ENCODE measurements around the gene FZD8. TPM values are rescaled to one million over a fixed set of nuclear protein-coding genes. Genes with fewer than 3 reads are reported as not detected.

Gene FZD8
- total RNA-seq, 2 experiments from 2014 or later = 0.15 to 0.22 TPM

DNA sequence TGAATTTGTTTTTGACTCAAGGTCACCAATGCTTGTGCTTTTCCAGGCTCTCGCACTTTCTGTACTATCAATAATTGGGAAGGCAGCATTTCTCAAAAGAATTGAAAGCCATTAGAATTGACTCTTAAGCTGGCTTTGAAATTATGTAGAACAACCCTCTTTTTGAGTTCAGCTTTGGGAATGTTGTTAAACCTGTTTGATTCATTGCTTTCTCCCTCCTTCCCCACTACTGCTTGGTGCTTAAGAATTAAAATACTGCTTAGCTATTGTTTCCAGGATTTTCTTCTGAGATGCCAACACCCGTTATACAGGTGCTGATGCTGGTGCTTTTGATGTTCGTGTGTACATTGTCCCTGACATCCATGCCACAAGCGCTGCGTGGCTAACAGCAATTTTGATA is 15.5 kb upstream of the FZD8 start:
- DNase-seq = no peak
- H3K36me3 Mint-ChIP-seq (ENCODE audit: low read depth) = no peaks in the 10 kb centered on the region
- H3K9me3 Mint-ChIP-seq = peaks cover 3% of the 10 kb centered on the region
- no peak overlapping the region for H3K27ac Mint-ChIP-seq
- H3K4me1 Mint-ChIP-seq = no peaks in the 10 kb centered on the region
- H3K27me3 Mint-ChIP-seq = peaks cover 7% of the 10 kb centered on the region
- ChIA-PET CTCF (interaction anchor here (1.1 kb wide), 1 partner anchor 12 kb away, joined by 3 read pairs; no protein-coding TSS in a partner anchor), POLR2A (no interaction called here)
- H3K4me3 Mint-ChIP-seq = no peak overlapping the region

DNA sequence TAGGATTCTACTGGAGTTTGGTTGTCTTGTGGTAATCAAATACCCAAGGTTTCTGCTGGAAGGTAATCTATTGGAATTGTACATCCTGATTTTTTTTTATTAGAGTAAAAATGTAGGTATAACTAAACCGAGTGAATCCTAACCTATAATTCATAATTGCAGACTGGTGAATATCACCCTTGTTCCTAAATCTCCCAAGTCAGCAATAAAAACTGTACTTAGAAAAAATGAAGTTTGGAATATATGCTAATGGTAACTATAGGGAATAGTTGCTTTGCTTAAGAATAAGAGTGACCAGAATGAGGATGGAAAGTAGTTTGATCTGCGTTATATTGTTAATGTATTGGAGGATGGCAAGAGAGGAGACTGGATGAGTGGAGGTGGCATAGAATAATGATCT is 10.7 kb upstream of the FZD8 start:
- Mint-ChIP-seq H3K4me3 (no peak overlapping the region), H3K4me1 (no peaks in the 10 kb centered on the region), H3K27me3 (peaks cover 3% of the 10 kb centered on the region), H3K9me3 (no peaks in the 10 kb centered on the region), H3K27ac (no peak overlapping the region), H3K36me3 (ENCODE audit: low read depth) (no peaks in the 10 kb centered on the region)
- no peak for DNase-seq
- ChIA-PET CTCF (no interaction called here), POLR2A (no interaction called here)

DNA sequence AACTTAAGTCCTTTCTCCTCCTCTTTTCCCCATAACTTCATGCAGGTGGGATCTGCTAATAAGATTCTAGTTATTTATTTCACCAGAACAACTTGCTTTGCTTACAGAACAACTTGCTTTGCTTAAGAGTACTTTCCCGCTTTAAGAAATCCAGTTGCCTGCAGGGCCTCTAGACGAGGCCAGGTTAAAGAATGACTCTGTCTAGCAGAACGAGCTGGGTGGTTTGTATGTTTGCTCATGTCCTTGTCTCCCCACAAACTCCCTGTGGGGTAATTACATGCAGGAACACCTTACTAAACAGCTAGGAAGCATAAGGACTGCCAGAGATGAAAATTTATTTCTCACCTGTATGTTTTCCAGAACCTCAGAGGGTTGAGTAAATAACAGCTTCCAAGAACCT is 8.8 kb upstream of the FZD8 start:
- DNase-seq = no peak
- H3K27me3 Mint-ChIP-seq = peaks cover 5% of the 10 kb centered on the region
- H3K4me3 Mint-ChIP-seq = no peak overlapping the region
- POLR2A ChIA-PET = no interaction called here
- H3K27ac Mint-ChIP-seq = no peak overlapping the region
- H3K9me3 Mint-ChIP-seq = no peaks in the 10 kb centered on the region
- no peaks in the 10 kb centered on the region for H3K4me1 Mint-ChIP-seq
- no peaks in the 10 kb centered on the region for H3K36me3 Mint-ChIP-seq (ENCODE audit: low read depth)
- CTCF ChIA-PET = interaction anchor here (0.7 kb wide), 1 partner anchor 15 kb away, joined by 3 read pairs; no protein-coding TSS in a partner anchor

DNA sequence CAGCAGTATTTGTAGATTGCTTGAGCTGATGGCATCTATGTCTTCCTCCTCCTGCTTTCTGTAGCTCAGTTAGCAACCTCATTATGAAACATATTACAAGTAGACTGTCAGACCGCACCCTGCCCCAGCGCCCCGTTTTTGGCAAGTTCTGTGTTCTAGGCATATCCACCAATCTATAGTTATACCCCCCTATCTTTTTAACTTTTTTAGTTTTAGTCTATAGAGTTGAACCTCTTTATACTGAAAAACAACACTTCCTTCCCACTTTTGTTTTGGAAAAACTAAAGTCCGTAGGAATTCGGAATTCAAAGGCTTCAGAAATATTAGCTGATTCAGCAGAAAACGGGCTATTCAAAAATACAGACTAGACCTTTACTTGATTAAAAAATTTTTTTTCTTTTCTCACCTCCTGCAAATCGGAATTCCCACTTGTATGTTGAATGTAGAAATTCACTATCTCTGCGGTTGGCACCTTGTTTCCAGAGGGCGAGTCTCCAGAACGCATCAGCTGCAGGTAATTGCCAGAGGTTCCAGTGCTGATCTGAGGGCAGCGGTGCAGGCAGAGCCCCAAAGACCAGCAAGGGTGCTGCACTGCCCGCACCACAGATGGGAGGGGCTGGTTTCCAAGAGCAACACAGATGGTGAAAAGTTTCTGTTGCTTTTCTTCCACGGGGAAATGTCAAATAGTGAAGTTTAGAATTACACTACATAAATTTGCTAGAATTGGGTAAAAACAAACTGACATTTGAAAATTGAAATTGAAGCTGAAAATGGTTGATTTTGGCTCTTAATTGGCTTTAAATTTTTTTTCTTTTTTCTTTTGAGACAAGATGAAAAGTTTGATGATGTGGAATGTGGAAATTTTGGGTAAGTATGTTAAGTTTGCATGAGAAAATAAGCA is 2.2 kb upstream of the FZD8 start:
- no peak for DNase-seq
- no peaks in the 10 kb centered on the region for H3K36me3 Mint-ChIP-seq (ENCODE audit: low read depth)
- no peaks in the 10 kb centered on the region for H3K9me3 Mint-ChIP-seq
- H3K27me3 Mint-ChIP-seq = peaks cover 52% of the 10 kb centered on the region
- peak overlapping the region; percentile 55 for H3K4me3 Mint-ChIP-seq
- peaks cover 25% of the 10 kb centered on the region for H3K4me1 Mint-ChIP-seq
- CTCF ChIA-PET = no interaction called here
- POLR2A ChIA-PET = no interaction called here
- H3K27ac Mint-ChIP-seq = no peak overlapping the region

DNA sequence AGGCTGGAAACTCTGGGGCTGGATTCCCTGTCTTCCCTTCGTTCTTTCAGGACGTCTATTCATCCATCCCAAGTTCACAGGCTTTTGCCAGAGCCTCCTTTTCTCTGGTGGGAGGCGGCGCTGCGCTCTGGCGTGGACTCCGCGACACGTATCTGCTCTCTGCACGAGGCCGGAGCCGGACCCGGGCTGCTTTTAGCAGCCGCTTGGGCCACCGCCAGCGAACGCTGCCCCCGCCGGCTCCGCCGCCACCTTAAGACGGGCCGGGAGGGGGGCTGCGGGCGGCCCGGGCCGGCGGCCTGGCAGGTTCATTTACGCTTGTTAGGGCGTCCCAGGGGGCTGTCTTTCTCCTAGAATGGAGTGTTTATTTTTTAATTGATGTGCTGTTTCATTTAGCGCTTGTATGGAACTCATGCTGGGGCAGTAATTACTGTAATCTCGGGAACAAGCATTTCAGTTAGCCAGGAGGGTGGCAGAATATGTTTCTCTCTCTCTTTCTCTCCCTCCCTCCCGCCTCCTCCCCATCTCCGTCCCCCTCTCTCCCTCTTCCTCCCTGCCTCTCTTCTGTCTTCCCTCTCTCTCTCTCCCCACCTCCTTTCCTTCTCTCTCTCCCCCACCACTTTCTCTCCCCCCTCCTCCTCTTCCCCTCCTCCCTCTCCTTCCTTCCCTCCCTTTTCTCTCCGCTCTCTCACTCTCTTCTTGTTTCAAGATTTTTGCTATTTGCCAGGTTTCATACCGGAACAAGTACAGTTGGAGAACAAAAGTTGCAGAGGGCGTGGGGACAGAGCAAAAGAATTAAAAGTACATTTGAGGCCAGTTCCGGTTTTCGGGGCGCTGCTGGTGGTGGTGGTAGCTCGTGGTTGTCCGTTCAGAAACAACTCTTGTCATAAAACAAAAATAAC is 1.3 kb upstream of the FZD8 start:
- Mint-ChIP-seq H3K27ac (no peak overlapping the region), H3K27me3 (peaks cover 56% of the 10 kb centered on the region), H3K36me3 (ENCODE audit: low read depth) (no peaks in the 10 kb centered on the region), H3K9me3 (no peaks in the 10 kb centered on the region), H3K4me1 (peaks cover 25% of the 10 kb centered on the region), H3K4me3 (peak overlapping the region; percentile 74)
- DNase-seq = no peak
- ChIA-PET CTCF (no interaction called here), POLR2A (no interaction called here)

DNA sequence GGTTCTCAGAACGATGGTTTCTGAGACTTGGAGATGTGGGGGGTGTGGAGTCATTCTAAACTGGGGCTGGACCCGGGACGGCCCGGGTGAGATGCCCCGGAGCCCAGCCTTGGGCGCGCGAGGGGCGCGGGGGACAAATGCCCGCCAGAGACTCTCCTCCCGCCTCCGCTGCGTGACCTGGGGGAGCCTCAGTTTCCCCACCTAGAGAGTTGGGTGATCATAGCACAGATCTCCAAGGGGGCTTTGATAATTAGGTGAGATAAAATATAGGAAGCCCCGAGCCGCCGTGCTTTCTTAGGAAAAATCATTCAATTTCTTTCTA is 658 bp upstream of the FZD8 start:
- POLR2A ChIA-PET = no interaction called here
- no peak for DNase-seq
- H3K4me1 Mint-ChIP-seq = peaks cover 25% of the 10 kb centered on the region
- H3K36me3 Mint-ChIP-seq (ENCODE audit: low read depth) = no peaks in the 10 kb centered on the region
- no peak overlapping the region for H3K27ac Mint-ChIP-seq
- peak overlapping the region; percentile 74 for H3K4me3 Mint-ChIP-seq
- peaks cover 63% of the 10 kb centered on the region for H3K27me3 Mint-ChIP-seq
- no peaks in the 10 kb centered on the region for H3K9me3 Mint-ChIP-seq
- CTCF ChIA-PET = no interaction called here

DNA sequence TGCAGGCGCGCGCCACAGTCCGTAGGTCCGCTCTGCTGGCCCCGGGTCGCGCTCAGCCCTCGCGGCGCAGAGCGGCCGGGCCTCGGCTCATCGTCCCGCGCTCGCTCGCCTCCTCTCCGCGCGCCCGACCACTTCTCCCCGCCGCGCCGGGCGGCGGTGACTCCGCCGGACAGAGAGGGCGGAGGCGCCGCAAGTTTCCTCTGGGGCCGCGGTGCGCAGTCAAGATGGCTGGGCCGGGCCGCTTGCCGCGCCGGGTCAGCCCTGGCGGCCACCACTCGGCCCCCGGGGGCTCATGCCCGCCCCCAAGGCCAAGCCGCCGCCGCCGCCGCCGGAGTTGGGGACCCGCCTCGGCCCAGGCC is 441 bp downstream of the FZD8 start:
- H3K4me1 Mint-ChIP-seq = peaks cover 25% of the 10 kb centered on the region
- H3K4me3 Mint-ChIP-seq = no peak overlapping the region
- no peaks in the 10 kb centered on the region for H3K9me3 Mint-ChIP-seq
- ChIA-PET CTCF (no interaction called here), POLR2A (no interaction called here)
- H3K27ac Mint-ChIP-seq = no peak overlapping the region
- H3K27me3 Mint-ChIP-seq = peaks cover 72% of the 10 kb centered on the region
- no peaks in the 10 kb centered on the region for H3K36me3 Mint-ChIP-seq (ENCODE audit: low read depth)
- no peak for DNase-seq

DNA sequence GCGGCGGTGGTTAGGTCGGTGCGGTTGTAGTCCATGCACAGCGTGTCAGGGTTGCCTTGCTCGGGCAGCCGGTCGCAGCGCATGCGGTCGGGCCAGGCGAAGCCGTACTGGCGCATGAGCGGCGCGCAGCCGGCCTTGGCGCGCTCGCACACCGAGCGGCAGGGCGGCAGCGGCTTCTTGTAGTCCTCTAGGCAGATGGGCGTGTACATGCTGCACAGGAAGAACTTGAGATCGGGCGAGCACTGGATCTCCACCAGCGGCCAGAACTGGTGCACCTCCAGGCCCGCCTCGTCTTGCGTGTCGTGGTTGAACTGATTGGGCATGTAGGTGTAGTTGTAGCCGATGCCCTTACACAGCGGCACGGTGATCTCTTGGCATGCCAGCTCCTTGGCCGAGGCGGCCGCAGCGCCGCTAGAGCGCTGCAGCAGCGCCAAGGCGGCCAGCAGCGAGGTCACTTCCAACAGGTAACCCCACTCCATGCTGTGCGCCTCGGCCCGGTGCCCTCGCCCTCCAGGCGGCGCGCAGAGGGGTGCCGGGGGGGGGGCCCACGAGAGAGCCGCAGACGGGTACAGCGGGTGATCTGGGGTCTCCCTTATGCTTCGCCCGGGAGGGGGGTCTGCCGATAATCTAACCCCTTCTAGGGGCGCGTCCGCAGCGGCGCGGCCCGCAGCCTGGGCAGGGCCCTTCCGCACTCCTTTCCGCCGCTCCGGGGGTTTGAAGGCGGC is 983 bp downstream of the FZD8 start:
- no peaks in the 10 kb centered on the region for H3K36me3 Mint-ChIP-seq (ENCODE audit: low read depth)
- POLR2A ChIA-PET = no interaction called here
- no peak overlapping the region for H3K27ac Mint-ChIP-seq
- peaks cover 74% of the 10 kb centered on the region for H3K27me3 Mint-ChIP-seq
- peaks cover 25% of the 10 kb centered on the region for H3K4me1 Mint-ChIP-seq
- H3K9me3 Mint-ChIP-seq = no peaks in the 10 kb centered on the region
- peak overlapping the region; percentile 71 for H3K4me3 Mint-ChIP-seq
- CTCF ChIA-PET = no interaction called here
- peak; percentile 52 for DNase-seq

DNA sequence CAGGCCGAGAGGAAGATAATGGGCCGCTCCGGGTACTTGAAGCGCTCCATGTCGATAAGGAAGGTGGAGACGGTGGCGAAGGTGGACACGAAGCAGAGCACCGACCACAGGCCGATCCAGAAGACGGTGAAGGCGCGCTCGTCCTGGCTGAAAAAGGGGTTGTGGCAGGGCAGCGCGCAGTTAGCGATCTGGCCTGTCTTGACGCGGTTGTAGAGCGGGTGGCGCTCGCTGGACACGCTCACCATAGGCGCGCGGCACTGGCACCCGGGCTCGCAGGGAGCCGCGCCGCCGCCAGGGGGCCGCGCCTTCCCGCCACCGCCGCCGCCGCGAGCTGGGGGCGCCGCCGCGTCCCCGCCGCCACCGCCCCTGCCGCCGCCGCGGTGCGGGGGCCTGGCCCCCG is 1.6 kb downstream of the FZD8 start:
- ChIA-PET POLR2A (no interaction called here), CTCF (no interaction called here)
- H3K9me3 Mint-ChIP-seq = no peaks in the 10 kb centered on the region
- DNase-seq = no peak
- peaks cover 25% of the 10 kb centered on the region for H3K4me1 Mint-ChIP-seq
- H3K27me3 Mint-ChIP-seq = peaks cover 76% of the 10 kb centered on the region
- H3K27ac Mint-ChIP-seq = no peak overlapping the region
- no peaks in the 10 kb centered on the region for H3K36me3 Mint-ChIP-seq (ENCODE audit: low read depth)
- H3K4me3 Mint-ChIP-seq = peak overlapping the region; percentile 68

DNA sequence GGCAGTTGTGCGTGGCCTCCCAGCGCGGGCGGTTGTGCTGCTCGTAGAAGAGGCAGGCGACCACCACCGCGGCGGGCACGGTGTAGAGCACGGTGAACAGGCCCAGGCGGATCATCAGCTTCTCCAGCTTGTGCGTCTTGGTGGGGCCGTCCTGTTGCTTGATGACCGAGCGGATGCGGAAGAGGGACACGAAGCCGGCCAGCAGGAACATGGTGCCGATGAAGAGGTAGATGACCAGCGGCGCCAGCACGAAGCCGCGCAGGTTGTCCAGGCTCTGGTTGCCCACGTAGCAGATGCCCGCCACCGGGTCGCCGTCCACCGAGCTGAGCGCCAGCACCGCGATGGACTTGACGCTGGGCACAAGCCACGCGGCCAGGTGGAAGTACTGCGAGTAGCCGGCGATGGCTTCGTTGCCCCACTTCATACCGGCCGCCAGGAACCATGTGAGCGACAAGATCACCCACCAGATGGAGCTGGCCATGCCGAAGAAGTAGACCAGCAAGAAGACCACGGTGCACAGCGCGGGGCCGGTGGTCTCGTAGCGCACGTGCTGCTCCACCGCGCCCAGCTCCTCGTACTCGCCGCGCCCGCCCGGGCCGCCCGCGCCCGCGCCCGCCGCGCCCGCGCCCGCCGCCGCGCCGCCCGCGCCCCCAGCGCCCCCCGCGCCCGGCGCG is 2.2 kb downstream of the FZD8 start:
- no peaks in the 10 kb centered on the region for H3K9me3 Mint-ChIP-seq
- peaks cover 25% of the 10 kb centered on the region for H3K4me1 Mint-ChIP-seq
- ChIA-PET POLR2A (no interaction called here), CTCF (no interaction called here)
- DNase-seq = no peak
- H3K27me3 Mint-ChIP-seq = peaks cover 71% of the 10 kb centered on the region
- no peaks in the 10 kb centered on the region for H3K36me3 Mint-ChIP-seq (ENCODE audit: low read depth)
- H3K27ac Mint-ChIP-seq = no peak overlapping the region
- peak overlapping the region; percentile 47 for H3K4me3 Mint-ChIP-seq

DNA sequence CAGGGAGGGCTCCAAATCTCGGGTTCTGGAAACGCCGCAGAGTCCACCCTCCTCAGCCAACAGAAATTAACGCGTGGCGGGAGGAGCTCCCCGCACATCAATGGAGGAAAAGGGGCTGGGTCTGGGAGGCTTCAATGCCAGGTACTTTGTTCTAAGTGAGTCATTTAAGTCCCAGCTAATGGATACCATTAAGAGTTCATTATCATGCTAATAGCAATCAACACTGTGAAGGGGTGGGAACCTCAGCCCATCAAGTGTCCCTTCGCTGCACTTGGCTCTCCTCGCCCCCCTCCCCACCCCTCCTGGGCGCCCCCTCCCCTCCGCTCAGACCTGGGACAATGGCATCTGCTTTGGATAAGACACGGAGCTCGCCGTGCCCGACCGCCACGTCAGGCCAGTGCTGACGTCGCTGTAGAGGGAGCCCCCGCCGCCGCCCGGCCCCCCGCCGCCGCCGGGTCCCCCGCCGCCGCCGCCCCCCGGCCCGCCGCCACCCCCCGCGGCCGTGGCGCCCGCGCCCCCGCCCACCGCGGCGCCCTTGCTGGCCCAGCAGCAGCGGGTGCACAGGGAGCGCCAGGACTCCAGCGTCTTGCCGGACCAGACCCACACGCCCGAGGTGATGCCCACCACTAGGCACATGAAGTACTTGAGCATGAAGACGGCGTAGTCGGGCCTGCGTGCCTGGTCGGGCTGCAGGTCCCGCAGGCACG is 2.9 kb downstream of the FZD8 start:
- CTCF ChIA-PET = no interaction called here
- peaks cover 25% of the 10 kb centered on the region for H3K4me1 Mint-ChIP-seq

DNA sequence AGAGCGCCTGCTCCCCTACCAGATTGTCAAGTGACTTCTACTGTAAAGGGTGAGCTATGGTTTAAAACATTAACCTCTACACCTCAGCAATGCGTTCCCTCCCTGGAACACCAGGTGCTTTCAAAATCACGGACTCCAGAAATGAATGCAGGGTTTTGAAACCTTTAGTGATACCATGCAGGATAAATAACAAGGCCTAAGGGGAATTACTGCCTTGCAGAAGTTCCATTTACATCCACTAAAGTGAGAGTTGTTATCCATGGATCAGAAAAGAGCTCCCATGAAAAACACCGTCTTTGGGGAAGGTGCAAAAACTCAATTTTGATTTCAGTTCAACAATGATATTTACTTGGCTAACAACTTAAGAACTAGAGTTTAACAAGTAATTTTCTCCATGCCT is 4.0 kb downstream of the FZD8 start:
- H3K4me1 Mint-ChIP-seq = peaks cover 17% of the 10 kb centered on the region
- no peak for DNase-seq
- no peaks in the 10 kb centered on the region for H3K9me3 Mint-ChIP-seq
- ChIA-PET CTCF (interaction anchor here (1.2 to 1.7 kb wide), 2 partner anchors 11 to 14 kb away, joined by 5 to 7 read pairs; no protein-coding TSS in a partner anchor), POLR2A (no interaction called here)
- H3K4me3 Mint-ChIP-seq = no peak overlapping the region
- H3K36me3 Mint-ChIP-seq (ENCODE audit: low read depth) = no peaks in the 10 kb centered on the region
- no peak overlapping the region for H3K27ac Mint-ChIP-seq
- peaks cover 55% of the 10 kb centered on the region for H3K27me3 Mint-ChIP-seq

More for the DNA sequence above, 2.9 kb downstream of the FZD8 start:
- Mint-ChIP-seq H3K4me3 (peak overlapping the region; percentile 47), H3K27me3 (peaks cover 64% of the 10 kb centered on the region), H3K36me3 (ENCODE audit: low read depth) (no peaks in the 10 kb centered on the region), H3K27ac (no peak overlapping the region), H3K9me3 (no peaks in the 10 kb centered on the region)
- POLR2A ChIA-PET = no interaction called here
- DNase-seq = no peak
